Measurements from ENCODE around the gene OR13A1.
A peak's percentile ranks its signal among the peaks of the same experiment; 100 is the strongest.
"Not testable (repeated sequence)": the region's sequence is repeated elsewhere in the genome, so short reads cannot be mapped to it uniquely, and the experiment has no call there.

OR13A1 gene

GRCh38 chr10:45278860-45279498 is 36.4 kb downstream of the OR13A1 start:
- no peak overlapping the region for H2BK120ac ChIP-seq (ENCODE audit: low read depth, low read length)
- H3K4me2 ChIP-seq (ENCODE audit: insufficient read depth, low read length, poor library complexity, severe bottlenecking), result no peak overlapping the region
- no peaks in the 10 kb centered on the region for H3K27me3 ChIP-seq (ENCODE audit: control insufficient read depth in 3 of 3, insufficient read depth in 3 of 3, low read depth in 1 of 3, low read length in 3 of 3)
- H3K79me1 ChIP-seq (ENCODE audit: low read depth, low read length), result no peaks in the 10 kb centered on the region
- no peak overlapping the region for H3K4me3 ChIP-seq (ENCODE audit: low read length in 2 of 2)
- H3K14ac ChIP-seq (ENCODE audit: low read length), result no peak overlapping the region
- H3K9ac ChIP-seq (ENCODE audit: low read depth, low read length, poor library complexity), result no peak overlapping the region
- H3K4ac ChIP-seq (ENCODE audit: low read length), result no peak overlapping the region
- H2BK5ac ChIP-seq (ENCODE audit: low read length), result no peak overlapping the region
- H3K23ac ChIP-seq (ENCODE audit: low read depth, low read length, poor library complexity), result no peak overlapping the region
- no peak for DNase-seq (ENCODE audit: low spot score)
- WGBS, 2 donors (ENCODE audit: extremely low coverage in 2 of 2, insufficient read length in 2 of 2, insufficient replicate concordance in 1 of 2), result no CpG with 5 or more reads among the region's 6 CpGs
- H3K36me3 ChIP-seq (replicated peaks in 1 of 2; ENCODE audit: control insufficient read depth in 2 of 2, insufficient read depth in 2 of 2, low read length in 2 of 2), result no peaks in the 10 kb centered on the region
- no peaks in the 10 kb centered on the region for H3K9me3 ChIP-seq (replicated peaks in 1 of 2; ENCODE audit: control insufficient read depth in 2 of 2, insufficient read depth in 1 of 2, low read depth in 1 of 2, low read length in 2 of 2)
- H3K4me1 ChIP-seq (ENCODE audit: control insufficient read depth in 2 of 2, insufficient read depth in 1 of 2, low read depth in 1 of 2, low read length in 2 of 2), result peaks cover 10 to 17% of the 10 kb centered on the region in 2 donors
- H4K91ac ChIP-seq (ENCODE audit: low read depth, low read length, poor library complexity), result no peak overlapping the region
- H2BK15ac ChIP-seq (ENCODE audit: low read length), result no peak overlapping the region
- no peak overlapping the region for H2AK5ac ChIP-seq (ENCODE audit: low read depth, low read length)
- H2AFZ ChIP-seq (ENCODE audit: low read length), result peak overlapping the region; percentile 85
- H4K8ac ChIP-seq (ENCODE audit: low read depth, low read length), result no peak overlapping the region
- no peak overlapping the region for H2BK12ac ChIP-seq (ENCODE audit: low read length)
- no peak overlapping the region for H3K27ac ChIP-seq (replicated peaks; ENCODE audit: low read length)
- H3K18ac ChIP-seq (ENCODE audit: low read length), result no peak overlapping the region

- not testable (repeated sequence) for H3K4me3 ChIP-seq (ENCODE audit: low read length in 2 of 2); H2BK5ac ChIP-seq (ENCODE audit: low read length); H3K9ac ChIP-seq (ENCODE audit: low read depth, low read length, poor library complexity); H3K23ac ChIP-seq (ENCODE audit: low read depth, low read length, poor library complexity); H3K27ac ChIP-seq (replicated peaks; ENCODE audit: low read length); H3K36me3 ChIP-seq (replicated peaks in 1 of 2; ENCODE audit: control insufficient read depth in 2 of 2, insufficient read depth in 2 of 2, low read length in 2 of 2); H4K91ac ChIP-seq (ENCODE audit: low read depth, low read length, poor library complexity); H2BK12ac ChIP-seq (ENCODE audit: low read length); H3K27me3 ChIP-seq (ENCODE audit: control insufficient read depth in 3 of 3, insufficient read depth in 3 of 3, low read depth in 1 of 3, low read length in 3 of 3); H3K14ac ChIP-seq (ENCODE audit: low read length); H3K79me1 ChIP-seq (ENCODE audit: low read depth, low read length); H2BK120ac ChIP-seq (ENCODE audit: low read depth, low read length); H2BK15ac ChIP-seq (ENCODE audit: low read length); H3K18ac ChIP-seq (ENCODE audit: low read length); H2AK5ac ChIP-seq (ENCODE audit: low read depth, low read length); H3K9me3 ChIP-seq (replicated peaks in 1 of 2; ENCODE audit: control insufficient read depth in 2 of 2, insufficient read depth in 1 of 2, low read depth in 1 of 2, low read length in 2 of 2); DNase-seq (ENCODE audit: low spot score); H4K8ac ChIP-seq (ENCODE audit: low read depth, low read length); H2AFZ ChIP-seq (ENCODE audit: low read length); H3K4ac ChIP-seq (ENCODE audit: low read length); H3K4me2 ChIP-seq (ENCODE audit: insufficient read depth, low read length, poor library complexity, severe bottlenecking)
- H3K4me1 ChIP-seq (ENCODE audit: control insufficient read depth in 2 of 2, insufficient read depth in 1 of 2, low read depth in 1 of 2, low read length in 2 of 2), result peaks cover 10 to 17% of the 10 kb centered on the region in 2 donors
Measured at GRCh38 chr10:45276146-45276545, 39.3 kb downstream of the OR13A1 start.

GRCh38 chr10:45274364-45274763 is 41.0 kb downstream of the OR13A1 start:
- no peaks in the 10 kb centered on the region for H3K79me1 ChIP-seq (ENCODE audit: low read depth, low read length)
- H2BK5ac ChIP-seq (ENCODE audit: low read length), result no peak overlapping the region
- no peak overlapping the region for H4K91ac ChIP-seq (ENCODE audit: low read depth, low read length, poor library complexity)
- H3K4me1 ChIP-seq (ENCODE audit: control insufficient read depth in 2 of 2, insufficient read depth in 1 of 2, low read depth in 1 of 2, low read length in 2 of 2), result peaks cover 2 to 3% of the 10 kb centered on the region in 2 donors
- H2AFZ ChIP-seq (ENCODE audit: low read length), result no peak overlapping the region
- no peak overlapping the region for H2BK15ac ChIP-seq (ENCODE audit: low read length)
- H3K27ac ChIP-seq (replicated peaks; ENCODE audit: low read length), result no peak overlapping the region
- DNase-seq (ENCODE audit: low spot score), result no peak
- no peak overlapping the region for H3K9ac ChIP-seq (ENCODE audit: low read depth, low read length, poor library complexity)
- no peaks in the 10 kb centered on the region for H3K36me3 ChIP-seq (replicated peaks in 1 of 2; ENCODE audit: control insufficient read depth in 2 of 2, insufficient read depth in 2 of 2, low read length in 2 of 2)
- H2BK12ac ChIP-seq (ENCODE audit: low read length), result no peak overlapping the region
- H4K8ac ChIP-seq (ENCODE audit: low read depth, low read length), result no peak overlapping the region
- H2BK120ac ChIP-seq (ENCODE audit: low read depth, low read length), result no peak overlapping the region
- H3K23ac ChIP-seq (ENCODE audit: low read depth, low read length, poor library complexity), result no peak overlapping the region
- no peaks in the 10 kb centered on the region for H3K27me3 ChIP-seq (ENCODE audit: control insufficient read depth in 3 of 3, insufficient read depth in 3 of 3, low read depth in 1 of 3, low read length in 3 of 3)
- H3K4ac ChIP-seq (ENCODE audit: low read length), result no peak overlapping the region
- H3K14ac ChIP-seq (ENCODE audit: low read length), result no peak overlapping the region
- H2AK5ac ChIP-seq (ENCODE audit: low read depth, low read length), result no peak overlapping the region
- no peak overlapping the region for H3K4me2 ChIP-seq (ENCODE audit: insufficient read depth, low read length, poor library complexity, severe bottlenecking)
- H3K18ac ChIP-seq (ENCODE audit: low read length), result no peak overlapping the region
- WGBS, 2 donors (ENCODE audit: extremely low coverage in 2 of 2, insufficient read length in 2 of 2, insufficient replicate concordance in 1 of 2), result no CpG with 5 or more reads among the region's 1 CpG
- no peaks in the 10 kb centered on the region for H3K9me3 ChIP-seq (replicated peaks in 1 of 2; ENCODE audit: control insufficient read depth in 2 of 2, insufficient read depth in 1 of 2, low read depth in 1 of 2, low read length in 2 of 2)
- no peak overlapping the region for H3K4me3 ChIP-seq (ENCODE audit: low read length in 2 of 2)

DNA sequence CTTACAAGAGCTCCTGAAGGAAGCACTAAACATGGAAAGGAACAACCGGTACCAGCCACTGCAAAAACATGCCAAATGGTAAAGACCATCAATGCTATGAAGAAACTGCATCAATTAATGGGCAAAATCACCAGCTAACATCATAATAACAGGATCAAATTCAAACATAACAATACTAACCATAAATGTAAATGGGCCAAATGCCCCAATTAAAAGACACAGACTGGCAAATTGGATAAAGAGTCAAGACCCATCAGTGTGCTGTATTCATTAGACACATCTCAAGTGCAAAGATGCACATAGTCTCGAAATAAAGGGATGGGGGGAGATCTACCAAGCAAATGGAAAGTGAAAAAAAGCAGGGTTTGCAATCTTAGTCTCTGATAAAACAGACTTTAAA is 47.6 kb downstream of the OR13A1 start:
- not testable (repeated sequence) for H3K4me1 ChIP-seq (ENCODE audit: control insufficient read depth in 2 of 2, insufficient read depth in 1 of 2, low read depth in 1 of 2, low read length in 2 of 2); H3K27ac ChIP-seq (replicated peaks; ENCODE audit: low read length); H3K4me2 ChIP-seq (ENCODE audit: insufficient read depth, low read length, poor library complexity, severe bottlenecking); H4K91ac ChIP-seq (ENCODE audit: low read depth, low read length, poor library complexity); H2BK5ac ChIP-seq (ENCODE audit: low read length); H2AFZ ChIP-seq (ENCODE audit: low read length); H3K14ac ChIP-seq (ENCODE audit: low read length); H3K4ac ChIP-seq (ENCODE audit: low read length); H2AK5ac ChIP-seq (ENCODE audit: low read depth, low read length); H3K9me3 ChIP-seq (replicated peaks in 1 of 2; ENCODE audit: control insufficient read depth in 2 of 2, insufficient read depth in 1 of 2, low read depth in 1 of 2, low read length in 2 of 2); H3K4me3 ChIP-seq (ENCODE audit: low read length in 2 of 2); H3K36me3 ChIP-seq (replicated peaks in 1 of 2; ENCODE audit: control insufficient read depth in 2 of 2, insufficient read depth in 2 of 2, low read length in 2 of 2); H3K27me3 ChIP-seq (ENCODE audit: control insufficient read depth in 3 of 3, insufficient read depth in 3 of 3, low read depth in 1 of 3, low read length in 3 of 3); H4K8ac ChIP-seq (ENCODE audit: low read depth, low read length); H3K9ac ChIP-seq (ENCODE audit: low read depth, low read length, poor library complexity); H2BK12ac ChIP-seq (ENCODE audit: low read length); DNase-seq (ENCODE audit: low spot score); H2BK120ac ChIP-seq (ENCODE audit: low read depth, low read length); H3K23ac ChIP-seq (ENCODE audit: low read depth, low read length, poor library complexity); H3K79me1 ChIP-seq (ENCODE audit: low read depth, low read length); H2BK15ac ChIP-seq (ENCODE audit: low read length); H3K18ac ChIP-seq (ENCODE audit: low read length)
- WGBS, 2 donors (ENCODE audit: extremely low coverage in 2 of 2, insufficient read length in 2 of 2, insufficient replicate concordance in 1 of 2), result no CpG with 5 or more reads among the region's 2 CpGs
